Stimulated activated CD8-positive, alpha-beta memory T cell treated with anti-CD3 and anti-CD28 coated beads, Interleukin-12 subunit alpha, Interleukin-12 subunit beta, amount 100 ng/mL, for 24 hours (primary cell): Measurements from ENCODE around the gene STAM.

Source experiments
- DNase-seq: peaks from one replicate; pipeline ENCODE4 v3.0.0-alpha.2; 2020; ENCODE audit errors: extremely low read depth

Gene STAM

GRCh38 chr10:17730667-17731066 is 86.7 kb downstream of the STAM start:
- no peak for DNase-seq

- DNase-seq: no peak
These were observed 87.5 kb downstream of the STAM start for GRCh38 chr10:17731331-17732020.

GRCh38 chr10:17733620-17734019 is 89.7 kb downstream of the STAM start:
- DNase-seq: no peak

GRCh38 chr10:17734432-17735080 is 90.6 kb downstream of the STAM start:
- no peak for DNase-seq

- no peak for DNase-seq
These were observed 91.4 kb downstream of the STAM start for GRCh38 chr10:17735166-17735941.

GRCh38 chr10:17736223-17736622 is 92.3 kb downstream of the STAM start:
- no peak for DNase-seq

- DNase-seq: no peak
These were observed 93.3 kb downstream of the STAM start for GRCh38 chr10:17737027-17737965.

GRCh38 chr10:17740668-17741067 is 96.7 kb downstream of the STAM start:
- no peak for DNase-seq

- peak; percentile 19 for DNase-seq
These were observed 99.0 kb downstream of the STAM start for GRCh38 chr10:17742918-17743317.

- no peak for DNase-seq
These were observed 99.5 kb downstream of the STAM start for GRCh38 chr10:17743437-17743836.

GRCh38 chr10:17744341-17744861 is 100.5 kb downstream of the STAM start:
- DNase-seq: no peak

- no peak for DNase-seq
These were observed 104.1 kb downstream of the STAM start for GRCh38 chr10:17747883-17748550.

- DNase-seq: no peak
These were observed 105.9 kb downstream of the STAM start for GRCh38 chr10:17749890-17750289.

- DNase-seq: no peak
These were observed 108.0 kb downstream of the STAM start, which contains the start of gene TMEM236 for GRCh38 chr10:17751781-17752445. TSS of gene TMEM236 (plus strand) at chr10:17752201. CDS start at chr10:17752296, 95 bp downstream.

- no peak for DNase-seq
These were observed 112.7 kb downstream of the STAM start for GRCh38 chr10:17756557-17757217.

GRCh38 chr10:17758200-17758599 is 114.2 kb downstream of the STAM start:
- DNase-seq: no peak

GRCh38 chr10:17758896-17759295 is 114.9 kb downstream of the STAM start:
- DNase-seq: no peak

- no peak for DNase-seq
These were observed 120.2 kb downstream of the STAM start for GRCh38 chr10:17764142-17764541.

GRCh38 chr10:17765602-17766001 is 121.7 kb downstream of the STAM start:
- no peak for DNase-seq
